ENCODE results near the gene TUT1.

DNA sequence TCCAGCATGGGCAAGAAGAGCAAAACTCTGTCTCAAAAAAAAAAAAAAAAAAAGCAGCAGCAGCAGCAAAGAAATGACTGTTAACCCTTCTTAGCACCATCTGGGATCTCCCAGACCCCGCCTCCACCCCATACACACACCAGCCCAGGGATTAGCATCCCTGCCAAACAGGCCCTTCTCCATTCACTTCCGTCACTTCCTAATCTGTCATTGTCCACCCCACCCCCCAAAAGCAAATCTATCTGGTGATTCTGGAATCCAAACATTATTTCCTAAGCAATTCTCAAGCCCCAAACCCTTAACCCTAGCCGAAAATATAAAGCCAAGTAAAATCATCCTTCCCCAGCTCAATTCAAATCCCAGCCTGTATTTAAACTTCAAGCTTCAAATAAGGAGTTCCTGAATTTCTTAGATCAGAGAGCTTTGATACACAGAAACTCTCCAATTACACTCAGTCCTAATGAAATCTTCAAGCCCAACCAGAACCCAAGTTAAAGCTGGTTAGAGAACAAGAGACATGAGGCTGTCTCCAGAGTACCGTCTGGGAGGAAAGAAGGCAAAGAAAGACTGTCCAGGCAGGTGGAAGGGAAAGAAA, 38.7 kb downstream of the TUT1 start:
- TF ChIP-seq, protein P1, sequence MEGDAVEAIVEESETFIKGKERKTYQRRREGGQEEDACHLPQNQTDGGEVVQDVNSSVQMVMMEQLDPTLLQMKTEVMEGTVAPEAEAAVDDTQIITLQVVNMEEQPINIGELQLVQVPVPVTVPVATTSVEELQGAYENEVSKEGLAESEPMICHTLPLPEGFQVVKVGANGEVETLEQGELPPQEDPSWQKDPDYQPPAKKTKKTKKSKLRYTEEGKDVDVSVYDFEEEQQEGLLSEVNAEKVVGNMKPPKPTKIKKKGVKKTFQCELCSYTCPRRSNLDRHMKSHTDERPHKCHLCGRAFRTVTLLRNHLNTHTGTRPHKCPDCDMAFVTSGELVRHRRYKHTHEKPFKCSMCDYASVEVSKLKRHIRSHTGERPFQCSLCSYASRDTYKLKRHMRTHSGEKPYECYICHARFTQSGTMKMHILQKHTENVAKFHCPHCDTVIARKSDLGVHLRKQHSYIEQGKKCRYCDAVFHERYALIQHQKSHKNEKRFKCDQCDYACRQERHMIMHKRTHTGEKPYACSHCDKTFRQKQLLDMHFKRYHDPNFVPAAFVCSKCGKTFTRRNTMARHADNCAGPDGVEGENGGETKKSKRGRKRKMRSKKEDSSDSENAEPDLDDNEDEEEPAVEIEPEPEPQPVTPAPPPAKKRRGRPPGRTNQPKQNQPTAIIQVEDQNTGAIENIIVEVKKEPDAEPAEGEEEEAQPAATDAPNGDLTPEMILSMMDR (IDR thresholded peaks at IDR 0.05 in 4 of 5, conservative IDR thresholded peaks at IDR 0.05 in 1 of 5): no peak
- no peak for TF ChIP-seq POLR2A (IDR thresholded peaks at IDR 0.05)

Data from gastrocnemius medialis (tissue), 4 donors.